H1 (cell line): ENCODE measurements around the gene CSAG2.

ENCODE experiments used
- ASH2L ChIP-seq: fragments of 200-600, 300-600 bp; sonication (generic); IDR thresholded peaks from one replicate; pipeline ENCODE4 v1.7.1; 2017; ENCODE audit warnings: low read length
- CEBPB ChIP-seq: IDR thresholded peaks from 2 replicates; pipeline ENCODE4 v1.6.1; 2012; ENCODE audit warnings: low read depth, low read length
- CTCF ChIP-seq, 3 experiments: IDR thresholded peaks; 1 replicate in 2 of 3; 2 replicates in 1 of 3; pipeline versions ENCODE4 v1.5.1 to v1.6.1; 2011; ENCODE audit warnings: low read length in 3 of 3, mild to moderate bottlenecking in 3 of 3, inconsistent platforms in 2 of 3, low read depth in 1 of 3, moderate library complexity in 1 of 3; ENCODE audit not compliant: insufficient read depth in 1 of 3; ENCODE audit errors: control extremely low read depth in 1 of 3
- EGR1 ChIP-seq: IDR thresholded peaks from 2 replicates; pipeline ENCODE4 v1.6.1; 2011; ENCODE audit warnings: low read depth, low read length, borderline replicate concordance
- EZH2 ChIP-seq: fragments of 200-600 bp; sonication (generic); IDR thresholded peaks from 2 replicates; pipeline ENCODE4 v1.7.1; 2012; ENCODE audit warnings: low read depth, mild to moderate bottlenecking, moderate library complexity, low read length, inconsistent platforms; ENCODE audit not compliant: severe bottlenecking
- MAX ChIP-seq: IDR thresholded peaks from 2 replicates; pipeline ENCODE4 v1.6.1; 2012; ENCODE audit warnings: inconsistent platforms
- POLR2A ChIP-seq, 2 experiments: IDR thresholded peaks; 1 replicate in 1 of 2; 2 replicates in 1 of 2; pipeline ENCODE4 v1.6.1; 2011; ENCODE audit warnings: low read depth in 2 of 2, low read length in 2 of 2, mild to moderate bottlenecking in 2 of 2; ENCODE audit errors: control extremely low read depth in 1 of 2
- RAD21 ChIP-seq, 2 experiments: IDR thresholded peaks in 1 of 2; conservative IDR thresholded peaks in 1 of 2; 2 replicates each; pipeline ENCODE4 v1.6.1; 2011; ENCODE audit warnings: low read depth in 2 of 2, low read length in 2 of 2, improper control_type of control experiment in 1 of 2, inconsistent platforms in 1 of 2, mild to moderate bottlenecking in 1 of 2, moderate library complexity in 1 of 2
- SP1 ChIP-seq: IDR thresholded peaks from 2 replicates; pipeline ENCODE4 v1.6.1; 2011; ENCODE audit warnings: low read depth, low read length
- SRF ChIP-seq: IDR thresholded peaks from 2 replicates; pipeline ENCODE4 v1.6.1; 2011; ENCODE audit warnings: mild to moderate bottlenecking, low read depth, low read length, moderate library complexity
- TEAD4 ChIP-seq: IDR thresholded peaks from 2 replicates; pipeline ENCODE4 v1.6.1; 2012; ENCODE audit warnings: low read depth, low read length, inconsistent platforms, mixed read lengths
- YY1 ChIP-seq: IDR thresholded peaks from 2 replicates; pipeline ENCODE4 v1.6.1; 2011; ENCODE audit warnings: low read depth, mild to moderate bottlenecking, low read length

- TF ChIP-seq EGR1 (no peak), EZH2 (no peak), CTCF (IDR thresholded peaks at IDR 0.05; ENCODE audit: control extremely low read depth in 1 of 3, insufficient read depth in 1 of 3, low read depth in 1 of 3, low read length in 3 of 3) (no peak), POLR2A (IDR thresholded peaks at IDR 0.05; ENCODE audit: control extremely low read depth in 1 of 2, low read depth in 2 of 2, low read length in 2 of 2) (no peak), SRF (no peak), MAX (no peak), RAD21 (IDR thresholded peaks at IDR 0.05 in 1 of 2, conservative IDR thresholded peaks at IDR 0.05 in 1 of 2; ENCODE audit: low read depth in 2 of 2, low read length in 2 of 2) (no peak), CEBPB (no peak), TEAD4 (no peak), SP1 (no peak), YY1 (no peak), ASH2L (no peak)
Observed at GRCh38 chrX:152663086-152663485, 46.0 kb downstream of the CSAG2 start.
